SK-N-MC (cell line): ENCODE measurements around the gene B9D1.
"Not testable (repeated sequence)": the region's sequence is repeated elsewhere in the genome, so short reads cannot be mapped to it uniquely, and the experiment has no call there.

Source experiments
- DNase-seq: peaks from one replicate; pipeline ENCODE4 v3.0.0-alpha.2; 2011; ENCODE audit warnings: low read depth, low spot score
- H3K27ac ChIP-seq: fragments of 200-600 bp; sonication (generic); 2 replicates; pipeline ENCODE4 v1.5.1; 2016; ENCODE audit warnings: mixed run types
- H3K36me3 ChIP-seq: fragments of 200-600 bp; sonication (generic); 2 replicates; pipeline ENCODE4 v1.6.1; 2017; ENCODE audit warnings: antibody characterized with exemption, low read length, mixed read lengths; ENCODE audit not compliant: insufficient read depth
- H3K4me3 ChIP-seq: fragments of 200-600 bp; sonication (generic); 2 replicates; pipeline ENCODE4 v1.5.1; 2016
- H3K9ac ChIP-seq: fragments of 200-600 bp; sonication (generic); 2 replicates; pipeline ENCODE4 v1.8.0; 2017; ENCODE audit warnings: mixed run types, mixed read lengths; ENCODE audit not compliant: insufficient read length
- H3K9me3 ChIP-seq: fragments of 200-600 bp; sonication (generic); 2 replicates; pipeline ENCODE4 v1.6.1; 2017; ENCODE audit warnings: low read depth, mild to moderate bottlenecking, antibody characterized with exemption, low read length, moderate library complexity, mixed read lengths
- EZH2 ChIP-seq: fragments of 200-600 bp; sonication (generic); IDR thresholded peaks from one replicate; pipeline ENCODE4 v1.6.1; 2017; ENCODE audit warnings: antibody characterized with exemption
- FOXP2 ChIP-seq: optimal IDR thresholded peaks from 2 replicates; pipeline ENCODE3; 2011; ENCODE audit warnings: mild to moderate bottlenecking, moderate library complexity; ENCODE audit not compliant: insufficient read depth; ENCODE audit errors: extremely low read length, control extremely low read depth
- POLR2AphosphoS5 ChIP-seq: IDR thresholded peaks from 2 replicates; pipeline ENCODE4 v1.6.1; 2012; ENCODE audit warnings: mild to moderate bottlenecking, low read depth, low read length, borderline replicate concordance

The B9D1 gene

DNA sequence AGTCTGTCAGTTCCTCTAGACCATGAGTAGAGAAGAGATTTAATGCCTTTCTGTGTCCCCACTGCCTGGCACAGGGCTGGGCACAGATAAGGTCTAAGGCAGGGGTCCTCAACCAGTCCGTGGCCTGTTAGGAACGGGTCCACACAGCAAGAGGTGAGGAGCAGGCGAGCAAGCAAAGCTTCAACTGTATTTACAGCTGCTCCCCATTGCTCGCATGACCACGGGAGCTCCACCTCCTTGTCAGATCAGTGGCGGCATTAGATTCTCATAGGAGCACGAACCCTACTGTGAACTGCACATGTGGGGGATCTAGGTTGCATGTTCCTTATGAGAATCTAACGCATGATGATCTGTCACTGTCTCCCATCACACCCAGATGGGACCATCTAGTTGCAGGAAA lies 1.8 kb downstream of the B9D1 start:
- TF ChIP-seq EZH2 (no peak), POLR2AphosphoS5 (no peak), FOXP2 (no peak)
- Histone ChIP-seq H3K27ac (no peak overlapping the region), H3K9ac (no peak overlapping the region), H3K36me3 (no peaks in the 10 kb centered on the region), H3K9me3 (no peaks in the 10 kb centered on the region), H3K4me3 (no peak overlapping the region)
- no peak for DNase-seq

GRCh38 chr17:19359856-19360255 lies 2.7 kb downstream of the B9D1 start:
- Histone ChIP-seq H3K9ac (no peak overlapping the region), H3K27ac (no peak overlapping the region), H3K9me3 (no peaks in the 10 kb centered on the region), H3K4me3 (no peak overlapping the region), H3K36me3 (no peaks in the 10 kb centered on the region)
- DNase-seq: no peak
- no peak for TF ChIP-seq FOXP2
- TF ChIP-seq POLR2AphosphoS5: no peak
- TF ChIP-seq EZH2: no peak

DNA sequence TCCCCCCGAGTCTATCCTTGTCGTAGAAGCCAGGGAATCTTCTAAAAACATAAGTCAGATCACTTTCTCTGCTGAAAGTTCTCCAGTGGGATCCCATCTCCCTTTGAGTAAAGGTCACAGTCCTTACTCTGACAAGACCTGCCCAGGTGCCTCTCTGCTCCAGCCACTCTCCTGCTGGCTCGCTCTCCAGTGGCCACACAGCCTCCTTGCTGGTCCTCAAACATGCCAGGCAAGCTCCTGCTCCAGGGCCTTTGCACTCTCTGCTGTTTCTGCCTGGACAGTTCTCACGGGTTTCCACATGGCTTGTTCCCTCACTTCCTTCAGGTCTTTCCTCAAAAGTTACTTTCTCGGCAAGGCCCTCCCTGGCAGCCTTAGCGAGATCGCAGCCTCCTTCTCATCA lies 3.4 kb downstream of the B9D1 start:
- H3K36me3 ChIP-seq: no peaks in the 10 kb centered on the region
- no peak overlapping the region for H3K9ac ChIP-seq
- H3K9me3 ChIP-seq: no peaks in the 10 kb centered on the region
- TF ChIP-seq FOXP2 (no peak), EZH2 (no peak)
- no peak overlapping the region for H3K27ac ChIP-seq
- no peak overlapping the region for H3K4me3 ChIP-seq
- DNase-seq: no peak

DNA sequence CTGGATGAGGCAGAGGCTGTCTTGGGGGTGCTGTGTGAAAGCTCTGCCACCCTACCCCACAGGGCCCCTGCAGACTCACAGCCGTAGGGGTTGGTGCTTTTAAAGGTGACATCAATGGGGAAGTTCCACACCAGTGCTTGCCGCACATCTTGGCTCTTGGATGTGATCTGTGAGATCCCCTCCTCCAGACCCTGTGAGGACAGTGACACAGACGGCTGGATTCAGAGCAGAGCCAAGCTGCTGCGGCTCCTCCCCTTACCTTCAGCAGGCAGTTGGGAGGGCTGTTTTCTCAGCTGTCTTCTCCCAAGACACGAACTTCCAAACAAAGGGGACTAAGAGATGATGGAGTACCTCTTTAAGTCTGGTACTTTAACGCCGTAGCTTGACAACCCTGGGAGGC lies 4.8 kb downstream of the B9D1 start:
- no peak for DNase-seq
- H3K4me3 ChIP-seq: no peak overlapping the region
- H3K36me3 ChIP-seq: no peaks in the 10 kb centered on the region
- H3K27ac ChIP-seq: no peak overlapping the region
- H3K9ac ChIP-seq: no peak overlapping the region
- no peaks in the 10 kb centered on the region for H3K9me3 ChIP-seq
- TF ChIP-seq FOXP2 (no peak), POLR2AphosphoS5 (no peak), EZH2 (no peak)

GRCh38 chr17:19357351-19357750 lies 5.2 kb downstream of the B9D1 start:
- TF ChIP-seq FOXP2 (no peak), EZH2 (no peak), POLR2AphosphoS5 (no peak)
- Histone ChIP-seq H3K36me3 (no peaks in the 10 kb centered on the region), H3K9ac (no peak overlapping the region), H3K4me3 (no peak overlapping the region), H3K9me3 (no peaks in the 10 kb centered on the region), H3K27ac (no peak overlapping the region)
- DNase-seq: no peak

DNA sequence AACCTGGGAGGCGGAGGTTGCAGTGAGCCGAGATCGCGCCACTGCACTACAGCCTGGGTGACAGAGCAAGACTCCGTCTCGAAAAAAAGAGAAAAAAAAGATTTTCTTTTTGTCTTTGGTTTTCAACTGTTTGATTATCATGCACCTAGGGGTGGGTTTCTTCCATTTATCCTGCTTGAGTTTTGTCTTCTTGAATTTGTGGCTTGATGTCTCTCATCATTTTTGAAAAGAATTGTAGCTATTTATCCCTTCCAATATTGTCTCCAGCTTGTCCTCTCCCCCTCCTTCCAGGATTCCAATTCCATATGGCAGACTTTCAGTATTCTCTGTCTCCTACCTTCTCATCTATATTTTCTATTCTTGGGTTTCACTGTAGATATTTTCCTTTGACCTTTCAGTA lies 7.8 kb downstream of the B9D1 start:
- H3K27ac ChIP-seq: no peak overlapping the region
- no peak overlapping the region for H3K9ac ChIP-seq
- no peak overlapping the region for H3K4me3 ChIP-seq
- TF ChIP-seq FOXP2: no peak
- no peak for TF ChIP-seq POLR2AphosphoS5
- TF ChIP-seq EZH2: no peak
- H3K36me3 ChIP-seq: no peaks in the 10 kb centered on the region
- DNase-seq: no peak
- no peaks in the 10 kb centered on the region for H3K9me3 ChIP-seq

DNA sequence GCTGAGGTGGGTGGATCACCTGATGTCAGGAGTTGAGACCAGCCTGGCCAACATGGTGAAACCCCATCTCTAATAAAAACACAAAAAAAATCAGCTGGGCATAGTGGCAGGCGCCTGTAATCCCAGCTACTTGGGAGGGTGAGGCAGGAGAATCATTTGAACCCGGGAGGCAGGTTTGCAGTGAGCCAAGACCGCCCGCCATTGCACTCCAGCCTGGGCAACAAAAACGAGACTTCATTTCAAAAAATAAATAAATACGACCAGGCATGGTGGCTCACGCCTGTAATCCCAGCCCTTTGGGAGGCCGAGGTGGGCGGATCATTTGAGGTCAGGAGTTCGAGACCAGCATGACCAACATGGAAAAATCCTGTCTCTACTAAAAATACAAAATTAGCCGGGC lies 9.1 kb downstream of the B9D1 start:
- H3K27ac ChIP-seq, H3K4me3 ChIP-seq, DNase-seq, H3K9me3 ChIP-seq, H3K9ac ChIP-seq, H3K36me3 ChIP-seq: not testable (repeated sequence)

GRCh38 chr17:19348806-19349205 lies 13.7 kb downstream of the B9D1 start:
- Histone ChIP-seq H3K36me3 (no peaks in the 10 kb centered on the region), H3K9me3 (no peaks in the 10 kb centered on the region), H3K4me3 (no peak overlapping the region), H3K27ac (no peak overlapping the region), H3K9ac (no peak overlapping the region)
- DNase-seq: no peak
- TF ChIP-seq FOXP2 (no peak), EZH2 (no peak), POLR2AphosphoS5 (no peak)

DNA sequence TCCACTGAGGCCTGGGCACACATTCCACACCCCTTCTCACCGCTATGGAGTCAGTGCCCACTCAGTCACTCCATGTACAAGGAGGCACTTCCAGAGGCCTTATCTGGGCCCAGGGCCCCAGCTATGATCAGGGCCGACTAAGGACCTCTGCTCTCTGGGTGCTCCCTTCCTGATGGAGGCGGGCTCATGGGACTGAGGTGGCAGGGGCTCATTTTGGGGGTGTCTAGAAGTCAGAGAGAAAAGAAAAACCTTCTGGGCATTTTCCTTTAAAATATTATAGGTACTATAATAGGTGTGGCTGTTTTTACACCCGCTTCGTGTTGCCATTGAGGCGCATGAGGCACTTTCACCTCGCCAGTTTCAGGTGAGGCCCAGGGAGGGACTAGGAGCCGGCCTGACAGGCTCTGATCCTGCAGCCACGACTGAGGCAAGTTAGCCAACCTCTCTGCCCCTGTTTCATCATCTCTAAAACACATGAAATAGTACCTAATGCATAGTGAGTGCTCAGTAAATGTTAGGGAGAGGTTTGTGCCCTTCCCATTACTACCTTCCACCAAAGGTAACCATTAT lies 14.4 kb downstream of the B9D1 start:
- H3K9ac ChIP-seq: no peak overlapping the region
- no peak overlapping the region for H3K4me3 ChIP-seq
- H3K9me3 ChIP-seq: no peaks in the 10 kb centered on the region
- no peak overlapping the region for H3K27ac ChIP-seq
- DNase-seq: no peak
- no peak for TF ChIP-seq EZH2
- TF ChIP-seq FOXP2: no peak
- TF ChIP-seq POLR2AphosphoS5: no peak
- H3K36me3 ChIP-seq: no peaks in the 10 kb centered on the region
